Tibial nerve (tissue), 4 donors: ENCODE results near the gene ELMO1. TPM values are rescaled to one million over a fixed set of nuclear protein-coding genes. Genes with fewer than 3 reads are reported as not detected.
A peak's percentile ranks its signal among the peaks of the same experiment; 100 is the strongest.

ENCODE experiments used
- DNase-seq, 2 donors: peaks; one replicate each; pipeline ENCODE4 v3.0.0-alpha.2; 2019; ENCODE audit warnings: low spot score in 2 of 2
- H3K27ac ChIP-seq, 4 donors: fragments of 200-600 bp; sonication (generic) in 3 of 4; one replicate each; pipeline ENCODE4 v1.5.1; 2017 to 2019; ENCODE audit warnings: mild to moderate bottlenecking in 1 of 4
- H3K27me3 ChIP-seq, 2 donors: fragments of 200-600 bp; sonication (generic) in 1 of 2; one replicate each; pipeline versions ENCODE4 v1.5.1 to v1.6.0; 2017 to 2019
- H3K36me3 ChIP-seq, 3 donors: fragments of 200-600 bp; sonication (generic); one replicate each; pipeline ENCODE4 v1.5.1; 2018 to 2019
- H3K4me1 ChIP-seq, 4 donors: fragments of 200-600 bp; sonication (generic) in 3 of 4; one replicate each; pipeline ENCODE4 v1.5.1; 2017 to 2019
- H3K4me3 ChIP-seq, 4 donors: fragments of 200-600 bp; sonication (generic) in 3 of 4; one replicate each; pipeline ENCODE4 v1.5.1; 2017 to 2019; ENCODE audit warnings: mild to moderate bottlenecking in 1 of 4, moderate library complexity in 1 of 4
- H3K9me3 ChIP-seq, 4 donors: fragments of 200-600 bp; sonication (generic) in 3 of 4; one replicate each; pipeline ENCODE4 v1.5.1; 2017 to 2019
- CTCF ChIP-seq, 5 experiments: fragments of 200-600 bp in 3 of 5; fragments of 450-650 bp in 2 of 5; sonication (generic) in 3 of 5; IDR thresholded peaks; one replicate each; pipeline ENCODE4 v1.5.1; 2016 to 2019; ENCODE audit warnings: antibody characterized with exemption in 5 of 5, mild to moderate bottlenecking in 3 of 5, moderate library complexity in 2 of 5
- EP300 ChIP-seq, 2 donors: sonication (generic); formaldehyde crosslinking; IDR thresholded peaks; one replicate each; pipeline ENCODE4 v1.6.1; 2017; ENCODE audit warnings: antibody characterized with exemption in 2 of 2, mild to moderate bottlenecking in 1 of 2
- POLR2A ChIP-seq, 2 donors: fragments of 450-650 bp; IDR thresholded peaks; one replicate each; pipeline ENCODE4 v1.6.1; 2017; ENCODE audit warnings: antibody characterized with exemption in 2 of 2, mild to moderate bottlenecking in 2 of 2, moderate library complexity in 2 of 2
- WGBS, 2 donors: methylation state at CpG; one replicate each; pipeline ENCODE4 v1.1.5; 2018; 5-methylcytosine and 5-hydroxymethylcytosine counted together
- total RNA-seq, 4 donors: library from RNA; depleted of rRNA; stranded (reverse); fragments of >200 nt; gene quantifications; one replicate each; pipeline ENCODE4 v1.1.0, GENCODE V29; 2016

Gene ELMO1
- total RNA-seq, 4 donors from 2014 or later: 196 to 328 (median 268) TPM

DNA sequence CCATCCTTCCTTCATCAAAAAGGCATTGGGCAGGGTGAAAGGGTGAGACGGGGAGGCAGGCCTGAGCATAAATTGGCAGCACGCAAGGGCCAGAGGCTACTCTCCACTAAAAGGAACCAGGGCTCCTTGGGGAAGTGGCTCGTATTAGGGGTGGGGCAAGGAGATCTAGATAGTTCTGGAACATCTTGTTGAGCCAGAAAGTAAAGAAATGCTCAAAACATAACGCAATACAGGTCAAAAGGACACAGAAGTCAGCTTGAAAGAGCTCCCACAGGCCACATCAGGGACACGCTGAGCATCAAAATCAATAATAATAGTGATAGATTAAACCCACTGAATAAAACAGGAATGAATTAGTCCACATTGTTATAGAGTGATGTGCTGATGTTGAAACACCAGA is 203.1 kb downstream of the ELMO1 start:
- no peaks in the 10 kb centered on the region for H3K27me3 ChIP-seq
- no peak overlapping the region for H3K4me3 ChIP-seq
- no peak for TF ChIP-seq POLR2A (IDR thresholded peaks at IDR 0.05)
- TF ChIP-seq EP300 (IDR thresholded peaks at IDR 0.05): peak in 1 of 2 donors; percentile 81
- peak overlapping the region in 3 of 4 donors; percentile 29 to 82 (median 75) for H3K27ac ChIP-seq
- no peaks in the 10 kb centered on the region for H3K36me3 ChIP-seq
- 48 to 59% methylated on average over 5 of the region's 5 CpGs for WGBS, 2 donors
- H3K9me3 ChIP-seq: no peaks in the 10 kb centered on the region
- peaks cover 0 to 43% (median 7%) of the 10 kb centered on the region in 4 donors for H3K4me1 ChIP-seq
- peak; percentile 37 to 72 for DNase-seq

DNA sequence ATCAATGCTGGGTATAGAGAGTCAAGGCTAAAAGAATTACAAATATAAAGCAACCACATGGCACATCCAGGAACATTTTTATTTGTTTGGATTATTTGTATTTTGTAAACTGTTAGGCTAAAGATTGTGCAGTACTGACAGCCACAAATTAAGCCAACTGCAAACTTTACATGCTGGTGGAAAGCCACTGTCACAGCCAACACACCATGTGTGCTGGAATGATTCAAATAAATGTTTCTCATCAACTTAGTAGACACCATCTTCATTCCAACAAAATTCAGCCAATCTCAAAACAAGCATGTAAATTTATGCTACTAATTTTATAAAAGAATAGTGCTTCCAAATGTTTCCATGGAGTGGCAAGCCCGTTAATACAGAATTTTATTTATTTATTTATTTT is 211.8 kb downstream of the ELMO1 start:
- Histone ChIP-seq H3K27me3 (no peaks in the 10 kb centered on the region), H3K4me1 (peaks cover 0 to 15% (median 0%) of the 10 kb centered on the region in 4 donors), H3K4me3 (no peak overlapping the region), H3K27ac (no peak overlapping the region), H3K36me3 (peaks cover 0 to 15% (median 0%) of the 10 kb centered on the region in 3 donors), H3K9me3 (no peaks in the 10 kb centered on the region)
- DNase-seq: no peak
- WGBS, 2 donors: 89 to 91% methylated on average over 1 of the region's 1 CpG
- TF ChIP-seq POLR2A (IDR thresholded peaks at IDR 0.05): no peak
- TF ChIP-seq CTCF (IDR thresholded peaks at IDR 0.05): no peak
- TF ChIP-seq EP300 (IDR thresholded peaks at IDR 0.05): no peak

- H3K27ac ChIP-seq: no peak overlapping the region
- WGBS, 2 donors: 81 to 82% methylated on average over 4 of the region's 4 CpGs
- no peak for DNase-seq
- H3K4me3 ChIP-seq: no peak overlapping the region
- H3K4me1 ChIP-seq: peaks cover 0 to 23% (median 0%) of the 10 kb centered on the region in 4 donors
- H3K36me3 ChIP-seq: peaks cover 0 to 18% (median 0%) of the 10 kb centered on the region in 3 donors
- H3K9me3 ChIP-seq: no peaks in the 10 kb centered on the region
- no peaks in the 10 kb centered on the region for H3K27me3 ChIP-seq
- TF ChIP-seq EP300 (IDR thresholded peaks at IDR 0.05): no peak
- no peak for TF ChIP-seq CTCF (IDR thresholded peaks at IDR 0.05)
- TF ChIP-seq POLR2A (IDR thresholded peaks at IDR 0.05): no peak
These were observed 212.9 kb downstream of the ELMO1 start for GRCh38 chr7:37235813-37236212.

DNA sequence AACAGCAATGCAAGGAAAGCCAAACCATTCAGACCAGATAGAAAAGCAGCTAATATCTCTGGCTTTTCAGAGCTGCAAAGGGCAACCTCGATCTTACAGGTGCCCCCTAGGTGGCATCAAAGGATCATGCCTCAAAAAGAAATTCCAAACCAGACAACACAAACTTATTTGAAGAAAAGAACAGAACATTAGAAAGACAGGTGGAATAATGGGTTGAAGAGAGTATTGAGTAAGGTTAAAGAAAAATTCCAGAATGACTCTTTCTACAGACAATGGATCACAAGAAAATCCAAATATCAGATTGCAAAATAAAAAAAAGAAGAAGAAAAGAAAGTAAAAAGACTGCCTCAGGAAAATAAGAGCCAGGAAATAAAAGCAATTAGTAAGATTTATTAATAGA is 213.7 kb downstream of the ELMO1 start:
- 15 to 30% methylated on average over 1 of the region's 1 CpG for WGBS, 2 donors
- DNase-seq: no peak
- H3K27me3 ChIP-seq: no peaks in the 10 kb centered on the region
- no peak overlapping the region for H3K27ac ChIP-seq
- H3K36me3 ChIP-seq: peaks cover 0 to 18% (median 0%) of the 10 kb centered on the region in 3 donors
- peaks cover 0 to 32% (median 0%) of the 10 kb centered on the region in 4 donors for H3K4me1 ChIP-seq
- no peak for TF ChIP-seq POLR2A (IDR thresholded peaks at IDR 0.05)
- peak in 4 of 5 experiments; percentile 25 to 51 (median 33) for TF ChIP-seq CTCF (IDR thresholded peaks at IDR 0.05)
- H3K9me3 ChIP-seq: no peaks in the 10 kb centered on the region
- H3K4me3 ChIP-seq: no peak overlapping the region

DNA sequence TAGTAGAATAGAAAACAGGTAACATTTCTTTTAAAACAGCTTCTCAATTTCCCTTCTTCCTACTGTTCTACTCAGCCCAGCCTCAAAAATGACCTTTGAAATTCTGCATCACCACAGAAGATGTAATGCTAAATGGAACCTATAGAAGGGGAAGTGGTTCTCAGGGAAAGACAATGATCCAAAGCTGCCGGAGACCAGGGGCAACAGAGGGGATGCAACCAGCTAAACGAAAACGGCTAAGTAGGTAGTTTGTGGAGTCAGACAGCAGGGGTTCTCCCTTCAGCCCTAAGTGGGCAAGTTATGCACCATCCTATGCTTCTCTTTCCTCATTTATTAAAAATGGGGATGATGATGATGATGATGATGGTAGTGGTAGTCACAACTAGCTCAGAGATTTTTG is 214.3 kb downstream of the ELMO1 start:
- no peaks in the 10 kb centered on the region for H3K9me3 ChIP-seq
- H3K36me3 ChIP-seq: peaks cover 0 to 14% (median 0%) of the 10 kb centered on the region in 3 donors
- TF ChIP-seq EP300 (IDR thresholded peaks at IDR 0.05) (no peak), CTCF (IDR thresholded peaks at IDR 0.05) (no peak), POLR2A (IDR thresholded peaks at IDR 0.05) (no peak)
- DNase-seq: no peak
- H3K27ac ChIP-seq: no peak overlapping the region
- H3K4me3 ChIP-seq: no peak overlapping the region
- peaks cover 0 to 38% (median 0%) of the 10 kb centered on the region in 4 donors for H3K4me1 ChIP-seq
- H3K27me3 ChIP-seq: no peaks in the 10 kb centered on the region
- WGBS, 2 donors: 62% methylated on average over 3 of the region's 3 CpGs

DNA sequence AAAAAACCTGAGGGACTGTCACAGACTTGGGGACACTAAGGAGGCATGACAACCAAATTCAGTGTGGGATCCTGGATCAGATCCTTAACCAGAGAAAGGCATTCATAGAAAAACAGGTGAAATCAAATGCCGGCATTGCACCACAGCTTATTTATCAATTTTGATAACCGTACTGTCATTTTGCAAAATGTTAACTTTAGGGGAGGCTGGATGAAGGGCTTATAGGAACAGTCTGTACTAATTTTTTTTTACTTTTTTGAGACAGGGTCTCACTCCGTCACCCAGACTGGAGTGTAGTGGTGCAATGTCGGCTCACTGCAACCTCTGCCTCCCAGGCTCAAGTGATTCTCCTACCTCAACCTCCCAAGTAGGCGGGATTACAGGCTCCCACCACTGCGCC is 217.1 kb downstream of the ELMO1 start:
- no peak for DNase-seq
- H3K9me3 ChIP-seq: no peaks in the 10 kb centered on the region
- peak overlapping the region in 1 of 4 donors; percentile 75 for H3K27ac ChIP-seq
- 94 to 99% methylated on average over 6 of the region's 6 CpGs for WGBS, 2 donors
- no peak overlapping the region for H3K4me3 ChIP-seq
- H3K27me3 ChIP-seq: no peaks in the 10 kb centered on the region
- peaks cover 0 to 42% (median 0%) of the 10 kb centered on the region in 4 donors for H3K4me1 ChIP-seq
- TF ChIP-seq CTCF (IDR thresholded peaks at IDR 0.05) (no peak), EP300 (IDR thresholded peaks at IDR 0.05) (no peak), POLR2A (IDR thresholded peaks at IDR 0.05) (no peak)
- peaks cover 0 to 12% (median 0%) of the 10 kb centered on the region in 3 donors for H3K36me3 ChIP-seq
